Mononuclear cell (primary cell): Measurements from ENCODE around the gene OCA2. TPM values are rescaled to one million over a fixed set of nuclear protein-coding genes. Genes with fewer than 3 reads are reported as not detected.
"Not testable (repeated sequence)": the region's sequence is repeated elsewhere in the genome, so short reads cannot be mapped to it uniquely, and the experiment has no call there.

Experiments
- H3K27me3 ChIP-seq: 2 replicates; pipeline ENCODE4 v1.6.0; 2011; ENCODE audit warnings: low read length, control low read depth; ENCODE audit not compliant: insufficient read depth
- H3K4me1 ChIP-seq: 2 replicates; pipeline ENCODE4 v1.5.1; 2011; ENCODE audit warnings: mild to moderate bottlenecking, low read length, control low read depth; ENCODE audit not compliant: insufficient read depth
- H3K4me3 ChIP-seq: 2 replicates; pipeline ENCODE4 v1.5.1; 2011; ENCODE audit warnings: mild to moderate bottlenecking, low read length, moderate library complexity
- H3K9me3 ChIP-seq: 2 replicates; pipeline ENCODE4 v1.5.1; 2011; ENCODE audit warnings: low read depth, mild to moderate bottlenecking, control low read depth, low read length
- total RNA-seq: library from RNA; depleted of rRNA; stranded (reverse); fragments of >200 nt; gene quantifications from one replicate; pipeline ENCODE4 v1.2.3, GENCODE V29; 2012

Gene OCA2
- total RNA-seq, 1 donor = 0.10 TPM

GRCh38 chr15:27965546-27965945, 133.6 kb downstream of the OCA2 start:
- H3K4me3 ChIP-seq = no peak overlapping the region
- H3K4me1 ChIP-seq = no peaks in the 10 kb centered on the region
- H3K27me3 ChIP-seq = no peaks in the 10 kb centered on the region
- no peaks in the 10 kb centered on the region for H3K9me3 ChIP-seq

GRCh38 chr15:27961801-27962200, 137.3 kb downstream of the OCA2 start:
- H3K4me1 ChIP-seq = no peaks in the 10 kb centered on the region
- H3K27me3 ChIP-seq = no peaks in the 10 kb centered on the region
- no peaks in the 10 kb centered on the region for H3K9me3 ChIP-seq
- H3K4me3 ChIP-seq = no peak overlapping the region

- Histone ChIP-seq H3K4me1 (no peaks in the 10 kb centered on the region), H3K27me3 (no peaks in the 10 kb centered on the region), H3K4me3 (no peak overlapping the region), H3K9me3 (no peaks in the 10 kb centered on the region)
Observed at GRCh38 chr15:27958911-27959578, 140.1 kb downstream of the OCA2 start.

- Histone ChIP-seq H3K9me3 (no peaks in the 10 kb centered on the region), H3K4me3 (no peak overlapping the region), H3K27me3 (no peaks in the 10 kb centered on the region), H3K4me1 (no peaks in the 10 kb centered on the region)
Observed at GRCh38 chr15:27956285-27956684, 142.8 kb downstream of the OCA2 start.

GRCh38 chr15:27955087-27955486, 144.0 kb downstream of the OCA2 start:
- Histone ChIP-seq H3K27me3 (no peaks in the 10 kb centered on the region), H3K4me1 (no peaks in the 10 kb centered on the region), H3K4me3 (no peak overlapping the region), H3K9me3 (no peaks in the 10 kb centered on the region)

GRCh38 chr15:27952593-27952992, 146.5 kb downstream of the OCA2 start:
- H3K9me3 ChIP-seq, H3K4me1 ChIP-seq, H3K27me3 ChIP-seq, H3K4me3 ChIP-seq: not testable (repeated sequence)

GRCh38 chr15:27951191-27951890, 147.8 kb downstream of the OCA2 start:
- H3K27me3 ChIP-seq = no peaks in the 10 kb centered on the region
- no peaks in the 10 kb centered on the region for H3K9me3 ChIP-seq
- no peaks in the 10 kb centered on the region for H3K4me1 ChIP-seq
- no peak overlapping the region for H3K4me3 ChIP-seq

- no peaks in the 10 kb centered on the region for H3K4me1 ChIP-seq
- no peak overlapping the region for H3K4me3 ChIP-seq
- no peaks in the 10 kb centered on the region for H3K9me3 ChIP-seq
- H3K27me3 ChIP-seq = no peaks in the 10 kb centered on the region
Observed at GRCh38 chr15:27949089-27949488, 150.0 kb downstream of the OCA2 start.

- H3K4me3 ChIP-seq = no peak overlapping the region
- H3K27me3 ChIP-seq = no peaks in the 10 kb centered on the region
- H3K4me1 ChIP-seq = no peaks in the 10 kb centered on the region
- H3K9me3 ChIP-seq = no peaks in the 10 kb centered on the region
Observed at GRCh38 chr15:27939246-27939645, 159.9 kb downstream of the OCA2 start.

- no peaks in the 10 kb centered on the region for H3K27me3 ChIP-seq
- no peaks in the 10 kb centered on the region for H3K4me1 ChIP-seq
- no peaks in the 10 kb centered on the region for H3K9me3 ChIP-seq
- no peak overlapping the region for H3K4me3 ChIP-seq
Observed at GRCh38 chr15:27937851-27938250, 161.3 kb downstream of the OCA2 start.

- Histone ChIP-seq H3K9me3 (no peaks in the 10 kb centered on the region), H3K4me1 (no peaks in the 10 kb centered on the region), H3K27me3 (no peaks in the 10 kb centered on the region), H3K4me3 (no peak overlapping the region)
Observed at GRCh38 chr15:27936164-27936563, 163.0 kb downstream of the OCA2 start.

GRCh38 chr15:27935328-27935727, 163.8 kb downstream of the OCA2 start:
- Histone ChIP-seq H3K4me3 (no peak overlapping the region), H3K27me3 (no peaks in the 10 kb centered on the region), H3K4me1 (no peaks in the 10 kb centered on the region), H3K9me3 (no peaks in the 10 kb centered on the region)

- H3K4me1 ChIP-seq = no peaks in the 10 kb centered on the region
- no peaks in the 10 kb centered on the region for H3K9me3 ChIP-seq
- no peak overlapping the region for H3K4me3 ChIP-seq
- H3K27me3 ChIP-seq = no peaks in the 10 kb centered on the region
Observed at GRCh38 chr15:27934782-27935181, 164.3 kb downstream of the OCA2 start.

- Histone ChIP-seq H3K9me3 (no peaks in the 10 kb centered on the region), H3K4me1 (no peaks in the 10 kb centered on the region), H3K27me3 (no peaks in the 10 kb centered on the region), H3K4me3 (no peak overlapping the region)
Observed at GRCh38 chr15:27933562-27933961, 165.6 kb downstream of the OCA2 start.

- no peaks in the 10 kb centered on the region for H3K27me3 ChIP-seq
- H3K4me1 ChIP-seq = no peaks in the 10 kb centered on the region
- H3K4me3 ChIP-seq = no peak overlapping the region
- no peaks in the 10 kb centered on the region for H3K9me3 ChIP-seq
Observed at GRCh38 chr15:27932600-27932999, 166.5 kb downstream of the OCA2 start.

GRCh38 chr15:27928386-27928785, 170.7 kb downstream of the OCA2 start:
- no peaks in the 10 kb centered on the region for H3K27me3 ChIP-seq
- H3K9me3 ChIP-seq = no peaks in the 10 kb centered on the region
- no peaks in the 10 kb centered on the region for H3K4me1 ChIP-seq
- H3K4me3 ChIP-seq = no peak overlapping the region
